GM08714 (cell line): ENCODE measurements around the gene LRRD1.
"Not testable (repeated sequence)": the region's sequence is repeated elsewhere in the genome, so short reads cannot be mapped to it uniquely, and the experiment has no call there.

Experiments
- H3K4me3 ChIP-seq: fragments of 200-500 bp; sonication (Bioruptor generic); 2 replicates; pipeline ENCODE4 v1.5.1; 2014; ENCODE audit warnings: mild to moderate bottlenecking, low read length, inconsistent platforms
- ZNF274 ChIP-seq: IDR thresholded peaks from 2 replicates; pipeline ENCODE4 v1.6.1; 2012; ENCODE audit warnings: mild to moderate bottlenecking, low read depth, low read length

The LRRD1 gene

GRCh38 chr7:92178928-92179924 is at the start of gene LRRD1:
Gene LRRD1, minus strand, starts transcription at chr7:92179142. Its CDS starts 13,940 bp downstream, at chr7:92165202.
- peak within 1 kb of the TSS; percentile 39; the same call in 1 of the 2 replicates for H3K4me3 ChIP-seq
- no peak for TF ChIP-seq ZNF274

GRCh38 chr7:92228742-92229141 is 49.8 kb upstream of the LRRD1 start:
- no peak for TF ChIP-seq ZNF274
- H3K4me3 ChIP-seq: no peak overlapping the region

- TF ChIP-seq ZNF274: no peak
- H3K4me3 ChIP-seq: no peak overlapping the region
These were observed 49.2 kb upstream of the LRRD1 start for GRCh38 chr7:92228100-92228499.

DNA sequence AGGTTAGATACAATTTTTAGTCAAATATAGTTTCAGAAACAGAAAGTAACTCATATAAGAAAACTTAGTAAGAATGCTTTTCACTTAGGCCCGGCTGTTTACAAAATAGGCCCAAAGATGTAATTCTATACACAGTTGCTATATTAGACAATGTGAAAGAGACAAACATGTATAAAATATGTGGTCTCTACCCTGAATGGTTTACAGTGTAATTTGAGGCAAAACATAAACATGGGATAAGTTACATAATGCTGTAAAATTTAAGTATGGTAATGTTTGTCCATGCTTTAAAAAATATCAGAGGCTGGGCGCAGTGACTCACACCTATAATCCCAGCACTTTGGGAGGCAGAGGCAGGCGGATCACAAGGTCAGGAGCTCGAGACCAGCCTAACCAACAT is 48.0 kb upstream of the LRRD1 start:
- no peak overlapping the region for H3K4me3 ChIP-seq
- no peak for TF ChIP-seq ZNF274

DNA sequence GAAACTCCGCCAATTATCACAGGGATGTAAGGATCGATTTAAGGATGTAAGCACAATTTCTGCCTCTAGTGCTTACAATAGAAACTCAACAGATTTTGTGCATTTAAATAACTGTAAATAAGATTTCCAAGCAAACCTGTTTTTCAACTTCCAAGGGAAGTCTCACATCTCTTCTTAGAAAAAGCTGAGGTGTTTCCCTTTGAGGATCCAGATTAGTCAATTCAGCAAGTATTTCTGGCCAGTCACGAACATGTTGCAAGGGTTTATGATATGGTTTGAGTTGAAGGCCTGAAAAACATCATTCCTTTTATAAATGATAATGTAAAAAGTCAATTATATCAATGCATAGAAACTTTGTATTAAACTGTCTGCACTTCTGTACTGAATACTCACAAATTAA is 42.8 kb upstream of the LRRD1 start:
- no peak for TF ChIP-seq ZNF274
- no peak overlapping the region for H3K4me3 ChIP-seq

DNA sequence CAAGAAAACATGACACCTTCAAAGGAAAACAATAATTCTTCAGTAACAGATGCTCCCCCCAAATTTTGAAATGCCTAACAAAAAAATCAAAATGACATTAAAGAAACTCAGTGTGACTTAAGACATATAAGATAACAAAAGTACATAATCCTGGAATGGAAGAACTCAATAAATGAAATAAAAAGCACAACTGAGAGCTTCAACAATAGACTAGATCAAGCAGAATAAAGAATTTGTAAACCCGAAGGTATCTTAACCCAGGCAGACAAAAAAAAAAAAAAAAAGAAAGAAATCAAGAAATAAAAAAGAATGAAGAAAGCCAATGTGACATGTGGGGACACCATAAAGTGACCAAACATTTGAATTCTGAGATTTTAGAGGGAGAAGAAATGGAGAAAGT is 27.7 kb upstream of the LRRD1 start:
- H3K4me3 ChIP-seq: no peak overlapping the region
- TF ChIP-seq ZNF274: no peak

GRCh38 chr7:92205987-92206386 is 27.0 kb upstream of the LRRD1 start:
- no peak for TF ChIP-seq ZNF274
- H3K4me3 ChIP-seq: no peak overlapping the region

DNA sequence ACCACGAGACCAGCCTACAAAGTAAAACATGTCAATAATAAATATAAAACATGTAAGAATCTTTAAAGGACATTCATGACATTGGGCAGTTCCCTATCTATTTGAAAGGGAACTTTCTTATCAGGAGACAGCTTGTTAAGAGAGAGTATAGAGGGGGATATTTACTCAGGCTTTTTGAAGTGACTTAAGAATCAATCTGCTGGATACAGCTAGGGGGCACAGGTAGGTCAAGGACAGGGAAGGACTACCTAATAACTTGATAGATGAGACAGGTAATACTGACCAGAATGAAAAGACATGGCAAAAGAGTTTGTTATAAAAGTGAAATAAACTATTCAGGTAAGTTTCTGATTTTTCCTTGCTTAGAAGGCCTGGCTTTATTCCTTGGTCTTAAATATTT is 21.8 kb upstream of the LRRD1 start:
- no peak overlapping the region for H3K4me3 ChIP-seq
- TF ChIP-seq ZNF274: no peak

GRCh38 chr7:92192326-92192725 is 13.4 kb upstream of the LRRD1 start:
- no peak overlapping the region for H3K4me3 ChIP-seq
- TF ChIP-seq ZNF274: no peak

DNA sequence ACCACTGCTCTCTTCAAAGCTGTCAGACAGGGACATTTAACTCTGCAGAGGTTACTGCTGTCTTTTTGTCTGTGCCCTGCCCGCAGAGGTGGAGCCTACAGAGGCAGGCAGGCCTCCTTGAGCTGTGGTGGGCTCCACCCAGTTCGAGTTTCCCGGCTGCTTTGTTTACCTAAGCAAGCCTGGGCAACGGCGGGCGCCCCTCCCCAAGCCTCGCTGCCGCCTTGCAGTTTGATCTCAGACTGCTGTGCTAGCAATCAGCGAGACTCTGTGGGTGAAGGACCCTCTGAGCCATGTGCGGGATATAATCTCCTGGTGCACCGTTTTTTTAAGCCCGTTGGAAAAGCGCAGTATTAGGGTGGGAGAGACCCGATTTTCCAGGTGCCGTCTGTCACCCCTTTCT is 10.3 kb upstream of the LRRD1 start:
- not testable (repeated sequence) for H3K4me3 ChIP-seq

GRCh38 chr7:92184294-92184693 is 5.4 kb upstream of the LRRD1 start:
- H3K4me3 ChIP-seq: not testable (repeated sequence)

DNA sequence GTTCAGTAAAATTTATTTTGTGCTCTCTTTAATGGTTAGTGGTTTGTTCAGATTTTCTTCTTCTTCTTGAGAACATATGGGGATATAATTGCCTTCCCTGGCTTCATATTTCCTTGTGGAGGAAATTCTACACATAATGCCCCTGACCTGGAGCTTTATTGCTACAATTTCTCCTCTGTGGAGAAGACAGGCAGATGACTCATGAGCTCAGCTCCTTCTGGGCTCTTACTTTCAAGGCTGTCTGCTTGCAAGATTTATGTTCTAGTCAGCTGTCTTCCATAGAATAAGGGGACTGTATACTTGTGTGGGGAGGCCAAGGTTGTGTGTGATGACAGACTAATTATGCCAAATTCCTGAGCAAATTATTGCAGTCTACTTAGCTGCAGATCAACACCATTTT is 1.6 kb downstream of the LRRD1 start:
- H3K4me3 ChIP-seq: no peak overlapping the region
- no peak for TF ChIP-seq ZNF274

DNA sequence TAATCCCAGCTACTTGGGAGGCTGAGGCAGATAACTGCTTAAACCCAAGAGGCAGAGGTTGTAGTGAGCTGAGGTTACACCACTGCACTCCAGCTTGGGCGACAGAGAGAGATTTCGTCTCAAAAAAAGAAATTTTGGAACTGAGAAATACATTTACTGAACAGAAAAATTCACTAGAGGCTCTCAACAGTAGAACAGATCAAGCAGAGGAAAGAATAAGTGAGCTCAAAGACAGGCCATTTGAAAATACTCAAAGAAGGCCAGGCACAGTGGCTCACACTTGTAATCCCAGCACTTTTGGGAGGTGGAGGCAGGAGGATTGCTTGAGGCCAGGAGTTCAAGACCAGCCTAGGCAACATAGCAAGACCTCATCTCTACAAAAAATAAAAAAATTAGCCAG is 9.4 kb downstream of the LRRD1 start:
- not testable (repeated sequence) for H3K4me3 ChIP-seq

DNA sequence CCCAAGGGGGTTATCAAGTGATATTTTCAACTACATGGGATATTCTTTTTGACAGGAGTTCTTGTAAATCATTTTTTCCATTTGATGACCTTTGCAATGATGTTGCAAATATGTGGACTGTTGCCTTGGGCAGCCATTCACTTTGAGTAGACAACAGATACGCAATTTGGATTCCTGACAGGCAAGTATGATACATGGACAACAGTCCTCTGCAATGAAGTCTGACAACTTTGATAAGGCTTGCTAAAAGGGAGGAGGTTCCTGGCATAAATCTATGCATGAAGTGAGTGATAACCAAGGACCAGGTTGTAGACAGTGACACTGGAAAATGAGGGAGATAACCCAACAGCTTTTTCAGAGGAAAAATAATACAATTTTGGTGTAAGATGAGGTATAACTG is 17.7 kb downstream of the LRRD1 start:
- no peak for TF ChIP-seq ZNF274
- no peak overlapping the region for H3K4me3 ChIP-seq

DNA sequence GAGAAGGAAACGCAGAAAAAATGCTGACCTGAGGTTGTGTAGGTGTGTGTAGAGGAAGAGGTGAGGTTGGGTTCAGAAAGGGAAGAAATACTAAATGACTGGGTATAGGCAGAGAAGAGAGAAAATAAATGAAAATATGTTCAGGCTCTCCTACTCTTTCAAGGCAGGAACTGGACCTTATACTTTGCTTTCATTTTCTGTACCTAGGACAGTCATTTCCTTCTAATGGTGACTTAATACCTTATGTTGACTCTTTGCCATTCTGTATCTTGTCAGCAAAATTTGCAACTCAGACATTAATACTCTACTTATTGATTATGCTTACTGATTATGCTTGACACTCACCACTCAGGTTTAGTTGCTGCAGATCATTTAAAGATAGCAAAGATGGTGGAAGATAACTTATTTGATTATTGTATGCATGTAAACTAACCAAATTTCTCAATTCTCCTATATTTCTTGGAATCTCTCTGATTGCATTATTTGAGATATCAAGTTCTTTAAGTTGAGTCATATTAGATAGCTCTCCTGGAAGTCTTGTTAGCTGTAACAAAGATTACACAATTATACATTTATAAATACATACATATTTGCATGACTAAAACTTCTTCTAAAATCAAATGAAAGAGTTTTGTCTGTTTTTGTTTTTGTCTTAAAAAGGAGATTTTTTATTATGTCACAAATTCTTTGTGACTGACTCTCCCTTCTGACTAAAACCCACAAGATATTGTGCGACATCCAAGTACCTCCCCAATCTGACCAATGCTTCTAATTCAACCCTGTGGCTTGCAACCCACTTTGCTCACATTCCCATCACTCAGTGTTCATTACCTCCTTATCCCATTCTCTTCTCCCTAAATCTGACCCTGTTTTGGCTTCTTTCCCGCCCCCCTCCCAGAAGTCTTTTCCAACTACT is 20.0 kb downstream of the LRRD1 start:
- no peak overlapping the region for H3K4me3 ChIP-seq
- no peak for TF ChIP-seq ZNF274
